ENCODE data around the gene IFT88. TPM values are rescaled to one million over a fixed set of nuclear protein-coding genes. Genes with fewer than 3 reads are reported as not detected.

The IFT88 gene
- total RNA-seq, 2 donors from 2014 or later: 10.8 to 22.0 TPM

- DNase-seq (ENCODE audit: low spot score): no peak
- TF ChIP-seq POLR2AphosphoS5 (IDR thresholded peaks at IDR 0.05) (no peak), POLR2A (IDR thresholded peaks at IDR 0.05) (no peak), CTCF (IDR thresholded peaks at IDR 0.05) (no peak)
- no peak overlapping the region for H3K4me3 ChIP-seq
- 87% methylated on average over 11 of the region's 11 CpGs for WGBS
- no peaks in the 10 kb centered on the region for H3K9me3 ChIP-seq
- H3K27me3 ChIP-seq (replicated peaks; ENCODE audit: insufficient read depth): no peaks in the 10 kb centered on the region
- intact Hi-C loops (cut with DNase I): no loop called here
- no peaks in the 10 kb centered on the region for H3K36me3 ChIP-seq
- no peaks in the 10 kb centered on the region for H3K4me1 ChIP-seq (replicated peaks)
- no peak overlapping the region for H3K27ac ChIP-seq
Measured at GRCh38 chr13:20720499-20720898, 153.5 kb downstream of the IFT88 start.

GRCh38 chr13:20721058-20721453, 154.1 kb downstream of the IFT88 start:
- Histone ChIP-seq H3K4me1 (replicated peaks) (no peaks in the 10 kb centered on the region), H3K36me3 (no peaks in the 10 kb centered on the region), H3K4me3 (no peak overlapping the region), H3K27me3 (replicated peaks; ENCODE audit: insufficient read depth) (no peaks in the 10 kb centered on the region), H3K9me3 (no peaks in the 10 kb centered on the region), H3K27ac (no peak overlapping the region)
- TF ChIP-seq CTCF (IDR thresholded peaks at IDR 0.05): no peak
- TF ChIP-seq POLR2A (IDR thresholded peaks at IDR 0.05): no peak
- 82% methylated on average over 16 of the region's 16 CpGs for WGBS
- DNase-seq (ENCODE audit: low spot score): no peak
- intact Hi-C loops (cut with DNase I): no loop called here

GRCh38 chr13:20721454-20722357, 154.7 kb downstream of the IFT88 start:
- no peaks in the 10 kb centered on the region for H3K4me1 ChIP-seq (replicated peaks)
- H3K4me3 ChIP-seq: peak overlapping the region; percentile 19 to 20
- no peaks in the 10 kb centered on the region for H3K9me3 ChIP-seq
- TF ChIP-seq CTCF (IDR thresholded peaks at IDR 0.05): no peak
- no peak for TF ChIP-seq POLR2AphosphoS5 (IDR thresholded peaks at IDR 0.05)
- TF ChIP-seq POLR2A (IDR thresholded peaks at IDR 0.05): no peak
- no peaks in the 10 kb centered on the region for H3K36me3 ChIP-seq
- intact Hi-C loops (cut with DNase I): no loop called here
- H3K27ac ChIP-seq: no peak overlapping the region
- no peaks in the 10 kb centered on the region for H3K27me3 ChIP-seq (replicated peaks; ENCODE audit: insufficient read depth)
- WGBS: 23% methylated on average over 45 of the region's 81 CpGs
- no peak for DNase-seq (ENCODE audit: low spot score)

GRCh38 chr13:20727856-20728255, 160.9 kb downstream of the IFT88 start:
- intact Hi-C loops (cut with DNase I): no loop called here
- WGBS: 94% methylated on average over 6 of the region's 6 CpGs
- Histone ChIP-seq H3K4me1 (replicated peaks) (no peaks in the 10 kb centered on the region), H3K27ac (no peak overlapping the region), H3K27me3 (replicated peaks; ENCODE audit: insufficient read depth) (no peaks in the 10 kb centered on the region), H3K4me3 (no peak overlapping the region), H3K9me3 (no peaks in the 10 kb centered on the region), H3K36me3 (no peaks in the 10 kb centered on the region)
- DNase-seq (ENCODE audit: low spot score): no peak
- no peak for TF ChIP-seq POLR2AphosphoS5 (IDR thresholded peaks at IDR 0.05)
- TF ChIP-seq POLR2A (IDR thresholded peaks at IDR 0.05): no peak
- TF ChIP-seq CTCF (IDR thresholded peaks at IDR 0.05): no peak
